Melanocyte of skin (primary cell): ENCODE results near the gene FILIP1. TPM values are rescaled to one million over a fixed set of nuclear protein-coding genes. Genes with fewer than 3 reads are reported as not detected.

ENCODE experiments used
- small RNA-seq, 2 donors: library from RNA; depleted of rRNA; stranded (forward); fragments of <200 nt; gene quantifications; one replicate each; pipeline ENCODE3, GENCODE V24; 2012
- total RNA-seq, 2 donors: library from RNA; depleted of rRNA; stranded (reverse); fragments of >200 nt; gene quantifications; 2 replicates each; pipeline ENCODE4 v1.2.3, GENCODE V29; 2012

Gene FILIP1, protein sequence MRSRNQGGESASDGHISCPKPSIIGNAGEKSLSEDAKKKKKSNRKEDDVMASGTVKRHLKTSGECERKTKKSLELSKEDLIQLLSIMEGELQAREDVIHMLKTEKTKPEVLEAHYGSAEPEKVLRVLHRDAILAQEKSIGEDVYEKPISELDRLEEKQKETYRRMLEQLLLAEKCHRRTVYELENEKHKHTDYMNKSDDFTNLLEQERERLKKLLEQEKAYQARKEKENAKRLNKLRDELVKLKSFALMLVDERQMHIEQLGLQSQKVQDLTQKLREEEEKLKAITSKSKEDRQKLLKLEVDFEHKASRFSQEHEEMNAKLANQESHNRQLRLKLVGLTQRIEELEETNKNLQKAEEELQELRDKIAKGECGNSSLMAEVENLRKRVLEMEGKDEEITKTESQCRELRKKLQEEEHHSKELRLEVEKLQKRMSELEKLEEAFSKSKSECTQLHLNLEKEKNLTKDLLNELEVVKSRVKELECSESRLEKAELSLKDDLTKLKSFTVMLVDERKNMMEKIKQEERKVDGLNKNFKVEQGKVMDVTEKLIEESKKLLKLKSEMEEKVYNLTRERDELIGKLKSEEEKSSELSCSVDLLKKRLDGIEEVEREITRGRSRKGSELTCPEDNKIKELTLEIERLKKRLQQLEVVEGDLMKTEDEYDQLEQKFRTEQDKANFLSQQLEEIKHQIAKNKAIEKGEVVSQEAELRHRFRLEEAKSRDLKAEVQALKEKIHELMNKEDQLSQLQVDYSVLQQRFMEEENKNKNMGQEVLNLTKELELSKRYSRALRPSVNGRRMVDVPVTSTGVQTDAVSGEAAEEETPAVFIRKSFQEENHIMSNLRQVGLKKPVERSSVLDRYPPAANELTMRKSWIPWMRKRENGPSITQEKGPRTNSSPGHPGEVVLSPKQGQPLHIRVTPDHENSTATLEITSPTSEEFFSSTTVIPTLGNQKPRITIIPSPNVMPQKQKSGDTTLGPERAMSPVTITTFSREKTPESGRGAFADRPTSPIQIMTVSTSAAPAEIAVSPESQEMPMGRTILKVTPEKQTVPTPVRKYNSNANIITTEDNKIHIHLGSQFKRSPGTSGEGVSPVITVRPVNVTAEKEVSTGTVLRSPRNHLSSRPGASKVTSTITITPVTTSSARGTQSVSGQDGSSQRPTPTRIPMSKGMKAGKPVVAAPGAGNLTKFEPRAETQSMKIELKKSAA (N-terminal part only)
- total RNA-seq = under 1 TPM in 1 of 2 donors, not detected in 1; under 0.01 TPM

GRCh38 chr6:75493400-75494064 is at the start of gene FILIP1:
TSS of gene FILIP1 (minus strand) at chr6:75493800. CDS start at chr6:75414972, 78,828 bp downstream.

DNA sequence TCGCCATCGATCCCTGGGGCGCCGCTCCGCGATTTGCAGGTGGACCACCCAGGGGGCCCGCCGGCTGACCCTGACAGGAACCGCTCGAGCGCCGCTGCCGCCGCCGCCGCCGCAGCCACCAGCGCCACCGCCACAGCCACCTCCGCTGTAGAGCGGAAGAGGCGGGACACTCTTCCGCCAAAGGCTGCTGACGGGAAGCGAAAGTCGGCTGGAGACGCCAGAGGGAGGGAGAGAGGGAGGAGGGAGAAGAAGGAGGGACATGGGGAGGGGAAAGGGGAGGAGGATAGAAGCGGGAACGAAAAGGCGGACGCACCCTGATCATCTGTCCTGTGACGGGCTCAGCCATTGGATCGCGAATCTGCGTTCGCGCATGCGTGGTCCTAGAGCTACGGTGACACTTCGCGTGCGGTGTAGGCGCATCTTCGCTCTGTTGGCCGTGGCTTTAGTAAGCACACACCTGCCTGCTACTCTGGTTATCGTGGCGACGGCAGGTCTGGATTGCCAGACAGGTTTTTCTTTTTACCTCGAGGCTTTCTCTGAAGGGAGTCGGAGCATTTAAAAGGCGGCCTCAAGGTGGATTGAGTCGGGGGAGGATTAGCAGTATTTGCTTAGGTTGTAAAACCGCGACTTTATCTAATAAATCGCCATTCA is 208.8 kb downstream of the FILIP1 start, which contains the start of gene TMEM30A:
TSS of gene TMEM30A (minus strand) at position 161 of the 651 bp plus-strand sequence. CDS start at position 7, 154 bp downstream.

GRCh38 chr6:75243333-75244062 is 250.1 kb downstream of the FILIP1 start, which contains the start of gene COX7A2:
TSS of gene COX7A2 (minus strand) at chr6:75243801. CDS start at chr6:75243734, 67 bp downstream.

Small RNA genes within 50 kb of the gene (small RNA-seq; reads per million reads assigned to genes)
- gene MIR4463 (0 reads per million in 2 donors), gene RF00012 (0 to 0.09 reads per million in 2 donors), gene RNU1-34P (1.3 to 4.4 reads per million in 2 donors)

Other genes starting within 250 kb of the FILIP1 start
- gene COX7A2, start 250.0 kb downstream of the FILIP1 start, total RNA-seq = 100 to 1,000 TPM; 124 to 131 TPM
- gene TMEM30A, start 209.0 kb downstream of the FILIP1 start, total RNA-seq = 10 to 100 TPM; 63.3 to 72.6 TPM
- gene SENP6, start 108.1 kb upstream of the FILIP1 start, total RNA-seq = 10 to 100 TPM; 52.9 to 57.8 TPM